Measurements from ENCODE around the gene PLEKHG2. TPM values are rescaled to one million over a fixed set of nuclear protein-coding genes. Genes with fewer than 3 reads are reported as not detected.

Gene PLEKHG2
- total and polyA plus RNA-seq, 4 donors: 2.1 to 4.5 (median 3.0) TPM

DNA sequence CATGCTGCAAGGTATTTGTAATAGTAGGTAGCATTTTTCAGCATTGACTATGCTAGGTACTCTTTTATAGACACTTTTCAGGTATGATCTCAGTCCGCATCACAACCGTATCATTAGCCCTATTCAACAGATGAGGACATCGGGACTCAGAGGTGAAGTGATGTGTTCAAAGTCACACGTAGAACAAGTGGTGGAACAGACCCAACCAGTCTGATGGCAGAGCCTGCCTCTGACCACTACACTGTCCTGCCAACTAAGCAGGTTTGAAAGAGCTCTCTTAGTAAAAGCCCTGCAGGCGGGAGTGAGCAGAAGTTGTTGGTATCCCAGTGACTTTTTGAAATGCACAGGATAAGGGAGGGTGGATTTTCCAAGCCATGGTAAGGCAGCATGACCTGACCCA lies 41.7 kb upstream of the PLEKHG2 start:
- TF ChIP-seq SP1 (IDR thresholded peaks at IDR 0.05): no peak
- TF ChIP-seq FOXA1 (IDR thresholded peaks at IDR 0.05): no peak
- TF ChIP-seq, protein P1, sequence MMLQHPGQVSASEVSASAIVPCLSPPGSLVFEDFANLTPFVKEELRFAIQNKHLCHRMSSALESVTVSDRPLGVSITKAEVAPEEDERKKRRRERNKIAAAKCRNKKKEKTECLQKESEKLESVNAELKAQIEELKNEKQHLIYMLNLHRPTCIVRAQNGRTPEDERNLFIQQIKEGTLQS (IDR thresholded peaks at IDR 0.05): no peak
- no peak for TF ChIP-seq JUND (IDR thresholded peaks at IDR 0.05)
- TF ChIP-seq GABPA (IDR thresholded peaks at IDR 0.05 in 1 of 2, conservative IDR thresholded peaks at IDR 0.05 in 1 of 2): no peak
- TF ChIP-seq RAD21 (IDR thresholded peaks at IDR 0.05): no peak
- TF ChIP-seq EGR1 (IDR thresholded peaks at IDR 0.05; ENCODE audit: low read depth in 2 of 2): no peak
- TF ChIP-seq FOXA2 (IDR thresholded peaks at IDR 0.05): no peak
- TF ChIP-seq TAF1 (conservative IDR thresholded peaks at IDR 0.05): no peak
- TF ChIP-seq, protein P2, sequence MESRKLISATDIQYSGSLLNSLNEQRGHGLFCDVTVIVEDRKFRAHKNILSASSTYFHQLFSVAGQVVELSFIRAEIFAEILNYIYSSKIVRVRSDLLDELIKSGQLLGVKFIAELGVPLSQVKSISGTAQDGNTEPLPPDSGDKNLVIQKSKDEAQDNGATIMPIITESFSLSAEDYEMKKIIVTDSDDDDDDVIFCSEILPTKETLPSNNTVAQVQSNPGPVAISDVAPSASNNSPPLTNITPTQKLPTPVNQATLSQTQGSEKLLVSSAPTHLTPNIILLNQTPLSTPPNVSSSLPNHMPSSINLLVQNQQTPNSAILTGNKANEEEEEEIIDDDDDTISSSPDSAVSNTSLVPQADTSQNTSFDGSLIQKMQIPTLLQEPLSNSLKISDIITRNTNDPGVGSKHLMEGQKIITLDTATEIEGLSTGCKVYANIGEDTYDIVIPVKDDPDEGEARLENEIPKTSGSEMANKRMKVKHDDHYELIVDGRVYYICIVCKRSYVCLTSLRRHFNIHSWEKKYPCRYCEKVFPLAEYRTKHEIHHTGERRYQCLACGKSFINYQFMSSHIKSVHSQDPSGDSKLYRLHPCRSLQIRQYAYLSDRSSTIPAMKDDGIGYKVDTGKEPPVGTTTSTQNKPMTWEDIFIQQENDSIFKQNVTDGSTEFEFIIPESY (IDR thresholded peaks at IDR 0.05): no peak
- TF ChIP-seq, protein P3, sequence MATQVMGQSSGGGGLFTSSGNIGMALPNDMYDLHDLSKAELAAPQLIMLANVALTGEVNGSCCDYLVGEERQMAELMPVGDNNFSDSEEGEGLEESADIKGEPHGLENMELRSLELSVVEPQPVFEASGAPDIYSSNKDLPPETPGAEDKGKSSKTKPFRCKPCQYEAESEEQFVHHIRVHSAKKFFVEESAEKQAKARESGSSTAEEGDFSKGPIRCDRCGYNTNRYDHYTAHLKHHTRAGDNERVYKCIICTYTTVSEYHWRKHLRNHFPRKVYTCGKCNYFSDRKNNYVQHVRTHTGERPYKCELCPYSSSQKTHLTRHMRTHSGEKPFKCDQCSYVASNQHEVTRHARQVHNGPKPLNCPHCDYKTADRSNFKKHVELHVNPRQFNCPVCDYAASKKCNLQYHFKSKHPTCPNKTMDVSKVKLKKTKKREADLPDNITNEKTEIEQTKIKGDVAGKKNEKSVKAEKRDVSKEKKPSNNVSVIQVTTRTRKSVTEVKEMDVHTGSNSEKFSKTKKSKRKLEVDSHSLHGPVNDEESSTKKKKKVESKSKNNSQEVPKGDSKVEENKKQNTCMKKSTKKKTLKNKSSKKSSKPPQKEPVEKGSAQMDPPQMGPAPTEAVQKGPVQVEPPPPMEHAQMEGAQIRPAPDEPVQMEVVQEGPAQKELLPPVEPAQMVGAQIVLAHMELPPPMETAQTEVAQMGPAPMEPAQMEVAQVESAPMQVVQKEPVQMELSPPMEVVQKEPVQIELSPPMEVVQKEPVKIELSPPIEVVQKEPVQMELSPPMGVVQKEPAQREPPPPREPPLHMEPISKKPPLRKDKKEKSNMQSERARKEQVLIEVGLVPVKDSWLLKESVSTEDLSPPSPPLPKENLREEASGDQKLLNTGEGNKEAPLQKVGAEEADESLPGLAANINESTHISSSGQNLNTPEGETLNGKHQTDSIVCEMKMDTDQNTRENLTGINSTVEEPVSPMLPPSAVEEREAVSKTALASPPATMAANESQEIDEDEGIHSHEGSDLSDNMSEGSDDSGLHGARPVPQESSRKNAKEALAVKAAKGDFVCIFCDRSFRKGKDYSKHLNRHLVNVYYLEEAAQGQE (IDR thresholded peaks at IDR 0.05): no peak
- TF ChIP-seq, protein P4, sequence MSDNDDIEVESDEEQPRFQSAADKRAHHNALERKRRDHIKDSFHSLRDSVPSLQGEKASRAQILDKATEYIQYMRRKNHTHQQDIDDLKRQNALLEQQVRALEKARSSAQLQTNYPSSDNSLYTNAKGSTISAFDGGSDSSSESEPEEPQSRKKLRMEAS (IDR thresholded peaks at IDR 0.05): no peak
- TF ChIP-seq HNF4A (conservative IDR thresholded peaks at IDR 0.05): no peak
- no peak for TF ChIP-seq RXRA (IDR thresholded peaks at IDR 0.05)
- TF ChIP-seq, protein P5, sequence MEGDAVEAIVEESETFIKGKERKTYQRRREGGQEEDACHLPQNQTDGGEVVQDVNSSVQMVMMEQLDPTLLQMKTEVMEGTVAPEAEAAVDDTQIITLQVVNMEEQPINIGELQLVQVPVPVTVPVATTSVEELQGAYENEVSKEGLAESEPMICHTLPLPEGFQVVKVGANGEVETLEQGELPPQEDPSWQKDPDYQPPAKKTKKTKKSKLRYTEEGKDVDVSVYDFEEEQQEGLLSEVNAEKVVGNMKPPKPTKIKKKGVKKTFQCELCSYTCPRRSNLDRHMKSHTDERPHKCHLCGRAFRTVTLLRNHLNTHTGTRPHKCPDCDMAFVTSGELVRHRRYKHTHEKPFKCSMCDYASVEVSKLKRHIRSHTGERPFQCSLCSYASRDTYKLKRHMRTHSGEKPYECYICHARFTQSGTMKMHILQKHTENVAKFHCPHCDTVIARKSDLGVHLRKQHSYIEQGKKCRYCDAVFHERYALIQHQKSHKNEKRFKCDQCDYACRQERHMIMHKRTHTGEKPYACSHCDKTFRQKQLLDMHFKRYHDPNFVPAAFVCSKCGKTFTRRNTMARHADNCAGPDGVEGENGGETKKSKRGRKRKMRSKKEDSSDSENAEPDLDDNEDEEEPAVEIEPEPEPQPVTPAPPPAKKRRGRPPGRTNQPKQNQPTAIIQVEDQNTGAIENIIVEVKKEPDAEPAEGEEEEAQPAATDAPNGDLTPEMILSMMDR (IDR thresholded peaks at IDR 0.05; ENCODE audit: low read depth, low read length, missing input control): no peak
- TF ChIP-seq HNF4G (IDR thresholded peaks at IDR 0.05): no peak
- TF ChIP-seq YY1 (IDR thresholded peaks at IDR 0.05): no peak
- no peak for TF ChIP-seq NR2F2 (IDR thresholded peaks at IDR 0.05)
- H3K27me3 ChIP-seq (ENCODE audit: control insufficient read depth in 4 of 4, insufficient read depth in 4 of 4, low read length in 3 of 4): no peaks in the 10 kb centered on the region
- no peak for DNase-seq (ENCODE audit: low spot score)
- peaks cover 4 to 35% (median 20%) of the 10 kb centered on the region in 4 donors for H3K36me3 ChIP-seq (ENCODE audit: control insufficient read depth in 4 of 4, insufficient read depth in 3 of 4, low read depth in 1 of 4, low read length in 3 of 4)
- H3K9ac ChIP-seq (ENCODE audit: low read depth in 1 of 2, low read length in 2 of 2): no peak overlapping the region
- H3K4me1 ChIP-seq (ENCODE audit: control insufficient read depth in 4 of 4, insufficient read depth in 4 of 4, low read length in 3 of 4): peaks cover 6 to 31% (median 27%) of the 10 kb centered on the region in 4 donors
- H3K9me3 ChIP-seq (ENCODE audit: control insufficient read depth in 4 of 4, low read length in 3 of 4): no peaks in the 10 kb centered on the region
- 96% methylated on average over 5 of the region's 5 CpGs for WGBS
- H3K27ac ChIP-seq (ENCODE audit: low read depth in 1 of 2, low read length in 2 of 2): no peak overlapping the region
- H3K4me3 ChIP-seq (ENCODE audit: low read depth in 1 of 3, low read length in 3 of 3): no peak overlapping the region
